ENCODE data around the gene FOXJ3. TPM values are rescaled to one million over a fixed set of nuclear protein-coding genes. Genes with fewer than 3 reads are reported as not detected.

Gene FOXJ3
- total RNA-seq, 2 donors from 2014 or later, result 67.3 to 79.4 TPM

DNA sequence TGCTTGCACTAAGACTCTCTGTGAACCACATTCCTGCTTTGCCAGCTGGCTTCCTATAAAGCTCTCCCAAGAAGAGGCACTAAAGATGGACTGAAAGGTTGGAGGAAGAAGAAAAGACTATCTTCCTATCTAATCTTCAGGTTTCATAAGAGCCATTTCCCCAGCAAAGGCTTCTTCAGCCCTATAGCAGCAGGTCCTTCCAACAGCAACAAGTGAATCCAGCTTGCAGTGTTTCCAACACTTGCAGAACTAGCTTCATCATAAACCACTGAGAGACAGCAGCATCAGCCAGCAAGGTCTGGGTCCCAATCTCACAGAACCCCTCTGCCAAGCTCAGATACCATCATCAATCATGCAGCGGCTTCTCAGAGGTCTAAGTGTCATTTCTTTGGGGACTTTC lies 28.1 kb downstream of the FOXJ3 start:
- DNase-seq, result no peak
- peaks cover 52% of the 10 kb centered on the region for H3K36me3 Mint-ChIP-seq (ENCODE audit: low read depth)
- peaks cover 5% of the 10 kb centered on the region for H3K9me3 ChIP-seq (ENCODE audit: control insufficient read depth, low read length)
- no peaks in the 10 kb centered on the region for H3K27me3 Mint-ChIP-seq (ENCODE audit: insufficient read depth)
- H3K4me3 ChIP-seq (ENCODE audit: low read length), result no peak overlapping the region
- H3K9ac ChIP-seq (ENCODE audit: extremely low read depth, low read length, poor library complexity, severe bottlenecking), result no peak overlapping the region
- no peaks in the 10 kb centered on the region for H3K27me3 ChIP-seq (ENCODE audit: control insufficient read depth, insufficient read depth, low read length, poor library complexity, severe bottlenecking)
- no peak overlapping the region for H3K4me3 Mint-ChIP-seq
- peaks cover 8% of the 10 kb centered on the region for H3K4me1 Mint-ChIP-seq
- H3K36me3 ChIP-seq (ENCODE audit: control insufficient read depth, insufficient read depth, low read length), result peaks cover 41% of the 10 kb centered on the region
- H3K27ac Mint-ChIP-seq, result no peak overlapping the region
- TF ChIP-seq, protein P1, sequence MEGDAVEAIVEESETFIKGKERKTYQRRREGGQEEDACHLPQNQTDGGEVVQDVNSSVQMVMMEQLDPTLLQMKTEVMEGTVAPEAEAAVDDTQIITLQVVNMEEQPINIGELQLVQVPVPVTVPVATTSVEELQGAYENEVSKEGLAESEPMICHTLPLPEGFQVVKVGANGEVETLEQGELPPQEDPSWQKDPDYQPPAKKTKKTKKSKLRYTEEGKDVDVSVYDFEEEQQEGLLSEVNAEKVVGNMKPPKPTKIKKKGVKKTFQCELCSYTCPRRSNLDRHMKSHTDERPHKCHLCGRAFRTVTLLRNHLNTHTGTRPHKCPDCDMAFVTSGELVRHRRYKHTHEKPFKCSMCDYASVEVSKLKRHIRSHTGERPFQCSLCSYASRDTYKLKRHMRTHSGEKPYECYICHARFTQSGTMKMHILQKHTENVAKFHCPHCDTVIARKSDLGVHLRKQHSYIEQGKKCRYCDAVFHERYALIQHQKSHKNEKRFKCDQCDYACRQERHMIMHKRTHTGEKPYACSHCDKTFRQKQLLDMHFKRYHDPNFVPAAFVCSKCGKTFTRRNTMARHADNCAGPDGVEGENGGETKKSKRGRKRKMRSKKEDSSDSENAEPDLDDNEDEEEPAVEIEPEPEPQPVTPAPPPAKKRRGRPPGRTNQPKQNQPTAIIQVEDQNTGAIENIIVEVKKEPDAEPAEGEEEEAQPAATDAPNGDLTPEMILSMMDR (conservative IDR thresholded peaks at IDR 0.05), result no peak
- H3K4me1 ChIP-seq (ENCODE audit: control insufficient read depth, insufficient read depth, low read length), result no peaks in the 10 kb centered on the region
- 92% methylated on average over 1 of the region's 1 CpG; no CpG with 5 or more reads in 1 of the 2 experiments for WGBS, 2 experiments (ENCODE audit: insufficient coverage in 1 of 2, insufficient read length in 1 of 2)
- H3K27ac ChIP-seq (ENCODE audit: low read depth, low read length), result no peak overlapping the region
- no peaks in the 10 kb centered on the region for H3K9me3 Mint-ChIP-seq

- WGBS, 2 experiments (ENCODE audit: insufficient coverage in 1 of 2, insufficient read length in 1 of 2), result 96 to 100% methylated on average over 5 of the region's 5 CpGs
- H3K27ac Mint-ChIP-seq, result no peak overlapping the region
- no peak overlapping the region for H3K4me3 Mint-ChIP-seq
- no peaks in the 10 kb centered on the region for H3K9me3 Mint-ChIP-seq
- Histone ChIP-seq H3K27ac (ENCODE audit: low read depth, low read length) (no peak overlapping the region), H3K27me3 (ENCODE audit: control insufficient read depth, insufficient read depth, low read length, poor library complexity, severe bottlenecking) (no peaks in the 10 kb centered on the region), H3K4me3 (ENCODE audit: low read length) (no peak overlapping the region), H3K36me3 (ENCODE audit: control insufficient read depth, insufficient read depth, low read length) (peaks cover 49% of the 10 kb centered on the region), H3K9me3 (ENCODE audit: control insufficient read depth, low read length) (peaks cover 18% of the 10 kb centered on the region), H3K9ac (ENCODE audit: extremely low read depth, low read length, poor library complexity, severe bottlenecking) (no peak overlapping the region), H3K4me1 (ENCODE audit: control insufficient read depth, insufficient read depth, low read length) (no peaks in the 10 kb centered on the region)
- H3K36me3 Mint-ChIP-seq (ENCODE audit: low read depth), result peaks cover 58% of the 10 kb centered on the region
- no peak for DNase-seq
- H3K27me3 Mint-ChIP-seq (ENCODE audit: insufficient read depth), result no peaks in the 10 kb centered on the region
- H3K4me1 Mint-ChIP-seq, result peaks cover 8% of the 10 kb centered on the region
- TF ChIP-seq, protein P1 (conservative IDR thresholded peaks at IDR 0.05), result no peak
These were observed 29.4 kb downstream of the FOXJ3 start for GRCh38 chr1:42305639-42306038.

DNA sequence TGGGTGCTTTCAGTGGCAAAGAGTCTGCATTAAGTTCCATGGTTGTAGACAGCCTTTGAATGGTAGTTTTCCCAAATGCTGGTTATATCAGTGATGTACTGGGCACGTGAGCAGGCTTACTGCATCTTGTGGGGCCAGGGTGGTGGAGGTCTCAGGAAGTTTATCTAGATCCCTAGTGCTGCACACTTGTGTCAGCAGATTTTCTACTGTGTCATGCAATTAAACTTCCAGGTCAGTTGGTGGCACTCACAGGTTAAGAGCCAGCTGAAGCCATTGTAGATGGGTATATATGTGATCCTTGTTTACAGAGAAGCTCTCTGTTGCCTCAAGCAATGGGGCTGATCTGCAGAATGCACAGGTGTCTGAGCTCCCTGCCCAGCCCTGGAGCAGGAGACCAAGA lies 33.0 kb downstream of the FOXJ3 start:
- H3K4me1 Mint-ChIP-seq, result no peaks in the 10 kb centered on the region
- H3K9me3 Mint-ChIP-seq, result peaks cover 17% of the 10 kb centered on the region
- no peak overlapping the region for H3K4me3 ChIP-seq (ENCODE audit: low read length)
- TF ChIP-seq, protein P1 (conservative IDR thresholded peaks at IDR 0.05), result no peak
- H3K4me1 ChIP-seq (ENCODE audit: control insufficient read depth, insufficient read depth, low read length), result no peaks in the 10 kb centered on the region
- H3K27me3 ChIP-seq (ENCODE audit: control insufficient read depth, insufficient read depth, low read length, poor library complexity, severe bottlenecking), result no peaks in the 10 kb centered on the region
- H3K27ac Mint-ChIP-seq, result no peak overlapping the region
- peaks cover 67% of the 10 kb centered on the region for H3K36me3 Mint-ChIP-seq (ENCODE audit: low read depth)
- peaks cover 57% of the 10 kb centered on the region for H3K36me3 ChIP-seq (ENCODE audit: control insufficient read depth, insufficient read depth, low read length)
- no peak for DNase-seq
- H3K4me3 Mint-ChIP-seq, result no peak overlapping the region
- peaks cover 47% of the 10 kb centered on the region for H3K9me3 ChIP-seq (ENCODE audit: control insufficient read depth, low read length)
- no peaks in the 10 kb centered on the region for H3K27me3 Mint-ChIP-seq (ENCODE audit: insufficient read depth)
- no peak overlapping the region for H3K27ac ChIP-seq (ENCODE audit: low read depth, low read length)
- WGBS, 2 experiments (ENCODE audit: insufficient coverage in 1 of 2, insufficient read length in 1 of 2), result 98% methylated on average over 1 of the region's 1 CpG; no CpG with 5 or more reads in 1 of the 2 experiments
- H3K9ac ChIP-seq (ENCODE audit: extremely low read depth, low read length, poor library complexity, severe bottlenecking), result no peak overlapping the region

Measured in endodermal cell (in vitro differentiated cells).